ENCODE data around the gene HOXA3. TPM values are rescaled to one million over a fixed set of nuclear protein-coding genes. Genes with fewer than 3 reads are reported as not detected.

HOXA3 gene
- total and polyA plus RNA-seq, 2 of the 13 experiments (the other 11 are each of a cell fraction or from before 2014, with no cell fraction given), result 2.9 to 4.6 TPM

DNA sequence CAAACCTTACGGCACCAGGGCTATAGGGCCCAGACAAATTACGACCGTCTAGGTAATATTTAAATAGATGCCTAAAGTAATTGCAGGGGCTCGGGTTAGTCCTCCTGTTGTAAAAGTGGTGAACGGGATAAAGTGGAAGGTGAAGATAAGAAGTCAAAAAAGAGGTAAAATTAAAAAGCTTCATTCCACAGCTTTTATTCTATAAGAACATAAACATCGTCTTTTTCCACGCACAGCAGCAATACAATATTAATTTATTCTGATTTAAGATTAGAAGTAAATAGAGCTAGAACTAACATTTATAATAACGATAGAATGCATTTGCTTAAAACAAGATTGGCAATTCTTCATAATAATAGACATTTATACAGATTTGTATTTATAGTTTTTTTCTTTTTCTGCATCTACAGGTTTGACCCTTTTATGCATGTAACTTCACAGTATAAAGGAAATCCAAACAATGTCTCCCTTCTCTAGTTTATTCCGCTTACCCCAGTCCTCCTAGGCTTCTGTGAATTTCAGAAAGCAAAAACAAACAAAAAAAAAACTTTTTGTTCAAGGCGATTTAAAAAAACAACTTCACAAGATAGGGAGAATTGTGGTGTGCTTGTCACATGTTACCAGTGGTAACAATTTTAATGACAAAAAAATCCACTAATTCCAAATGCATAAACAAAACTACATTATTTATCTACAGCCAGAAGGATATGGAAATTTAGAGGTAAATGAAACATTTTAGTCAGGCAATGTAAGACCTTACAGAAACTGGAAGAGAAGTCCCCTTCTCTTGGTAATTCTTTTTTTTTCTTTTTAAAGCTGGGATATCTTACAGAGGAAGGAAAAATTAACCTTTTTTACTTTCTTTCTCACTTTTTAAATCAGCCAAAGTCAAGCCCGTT is 18.3 kb upstream of the HOXA3 start (continued):
- TF ChIP-seq, protein P1, sequence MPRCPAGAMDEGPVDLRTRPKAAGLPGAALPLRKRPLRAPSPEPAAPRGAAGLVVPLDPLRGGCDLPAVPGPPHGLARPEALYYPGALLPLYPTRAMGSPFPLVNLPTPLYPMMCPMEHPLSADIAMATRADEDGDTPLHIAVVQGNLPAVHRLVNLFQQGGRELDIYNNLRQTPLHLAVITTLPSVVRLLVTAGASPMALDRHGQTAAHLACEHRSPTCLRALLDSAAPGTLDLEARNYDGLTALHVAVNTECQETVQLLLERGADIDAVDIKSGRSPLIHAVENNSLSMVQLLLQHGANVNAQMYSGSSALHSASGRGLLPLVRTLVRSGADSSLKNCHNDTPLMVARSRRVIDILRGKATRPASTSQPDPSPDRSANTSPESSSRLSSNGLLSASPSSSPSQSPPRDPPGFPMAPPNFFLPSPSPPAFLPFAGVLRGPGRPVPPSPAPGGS (CRISPR knock-in tag; IDR thresholded peaks at IDR 0.05), result no peak
- TF ChIP-seq, protein P2, sequence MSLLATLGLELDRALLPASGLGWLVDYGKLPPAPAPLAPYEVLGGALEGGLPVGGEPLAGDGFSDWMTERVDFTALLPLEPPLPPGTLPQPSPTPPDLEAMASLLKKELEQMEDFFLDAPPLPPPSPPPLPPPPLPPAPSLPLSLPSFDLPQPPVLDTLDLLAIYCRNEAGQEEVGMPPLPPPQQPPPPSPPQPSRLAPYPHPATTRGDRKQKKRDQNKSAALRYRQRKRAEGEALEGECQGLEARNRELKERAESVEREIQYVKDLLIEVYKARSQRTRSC (CRISPR knock-in tag; IDR thresholded peaks at IDR 0.05; ENCODE audit: low read depth), result no peak
- TF ChIP-seq ZNF17 (CRISPR knock-in tag; IDR thresholded peaks at IDR 0.05) (no peak), PHF21A (CRISPR knock-in tag; IDR thresholded peaks at IDR 0.05) (no peak), GATAD1 (CRISPR knock-in tag; IDR thresholded peaks at IDR 0.05) (no peak), ELF3 (CRISPR knock-in tag; IDR thresholded peaks at IDR 0.05) (no peak), ATAD3A (CRISPR knock-in tag; IDR thresholded peaks at IDR 0.05) (no peak), ZNF296 (CRISPR knock-in tag; conservative IDR thresholded peaks at IDR 0.05) (no peak), HCFC1 (IDR thresholded peaks at IDR 0.05; ENCODE audit: low read depth, low read length) (no peak), KAT7 (CRISPR knock-in tag; IDR thresholded peaks at IDR 0.05; ENCODE audit: borderline replicate concordance) (no peak)
- TF ChIP-seq, protein P3, sequence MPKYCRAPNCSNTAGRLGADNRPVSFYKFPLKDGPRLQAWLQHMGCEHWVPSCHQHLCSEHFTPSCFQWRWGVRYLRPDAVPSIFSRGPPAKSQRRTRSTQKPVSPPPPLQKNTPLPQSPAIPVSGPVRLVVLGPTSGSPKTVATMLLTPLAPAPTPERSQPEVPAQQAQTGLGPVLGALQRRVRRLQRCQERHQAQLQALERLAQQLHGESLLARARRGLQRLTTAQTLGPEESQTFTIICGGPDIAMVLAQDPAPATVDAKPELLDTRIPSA (CRISPR knock-in tag; IDR thresholded peaks at IDR 0.05; ENCODE audit: borderline replicate concordance), result no peak
- TF ChIP-seq, protein P4, sequence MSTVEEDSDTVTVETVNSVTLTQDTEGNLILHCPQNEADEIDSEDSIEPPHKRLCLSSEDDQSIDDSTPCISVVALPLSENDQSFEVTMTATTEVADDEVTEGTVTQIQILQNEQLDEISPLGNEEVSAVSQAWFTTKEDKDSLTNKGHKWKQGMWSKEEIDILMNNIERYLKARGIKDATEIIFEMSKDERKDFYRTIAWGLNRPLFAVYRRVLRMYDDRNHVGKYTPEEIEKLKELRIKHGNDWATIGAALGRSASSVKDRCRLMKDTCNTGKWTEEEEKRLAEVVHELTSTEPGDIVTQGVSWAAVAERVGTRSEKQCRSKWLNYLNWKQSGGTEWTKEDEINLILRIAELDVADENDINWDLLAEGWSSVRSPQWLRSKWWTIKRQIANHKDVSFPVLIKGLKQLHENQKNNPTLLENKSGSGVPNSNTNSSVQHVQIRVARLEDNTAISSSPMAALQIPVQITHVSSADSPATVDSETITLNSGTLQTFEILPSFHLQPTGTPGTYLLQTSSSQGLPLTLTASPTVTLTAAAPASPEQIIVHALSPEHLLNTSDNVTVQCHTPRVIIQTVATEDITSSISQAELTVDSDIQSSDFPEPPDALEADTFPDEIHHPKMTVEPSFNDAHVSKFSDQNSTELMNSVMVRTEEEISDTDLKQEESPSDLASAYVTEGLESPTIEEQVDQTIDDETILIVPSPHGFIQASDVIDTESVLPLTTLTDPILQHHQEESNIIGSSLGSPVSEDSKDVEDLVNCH (CRISPR knock-in tag; IDR thresholded peaks at IDR 0.05), result no peak
- TF ChIP-seq, protein P5, sequence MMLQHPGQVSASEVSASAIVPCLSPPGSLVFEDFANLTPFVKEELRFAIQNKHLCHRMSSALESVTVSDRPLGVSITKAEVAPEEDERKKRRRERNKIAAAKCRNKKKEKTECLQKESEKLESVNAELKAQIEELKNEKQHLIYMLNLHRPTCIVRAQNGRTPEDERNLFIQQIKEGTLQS (CRISPR knock-in tag; IDR thresholded peaks at IDR 0.05), result no peak
- TF ChIP-seq, protein P6, sequence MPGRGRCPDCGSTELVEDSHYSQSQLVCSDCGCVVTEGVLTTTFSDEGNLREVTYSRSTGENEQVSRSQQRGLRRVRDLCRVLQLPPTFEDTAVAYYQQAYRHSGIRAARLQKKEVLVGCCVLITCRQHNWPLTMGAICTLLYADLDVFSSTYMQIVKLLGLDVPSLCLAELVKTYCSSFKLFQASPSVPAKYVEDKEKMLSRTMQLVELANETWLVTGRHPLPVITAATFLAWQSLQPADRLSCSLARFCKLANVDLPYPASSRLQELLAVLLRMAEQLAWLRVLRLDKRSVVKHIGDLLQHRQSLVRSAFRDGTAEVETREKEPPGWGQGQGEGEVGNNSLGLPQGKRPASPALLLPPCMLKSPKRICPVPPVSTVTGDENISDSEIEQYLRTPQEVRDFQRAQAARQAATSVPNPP (CRISPR knock-in tag; IDR thresholded peaks at IDR 0.05), result no peak
- TF ChIP-seq, protein P7, sequence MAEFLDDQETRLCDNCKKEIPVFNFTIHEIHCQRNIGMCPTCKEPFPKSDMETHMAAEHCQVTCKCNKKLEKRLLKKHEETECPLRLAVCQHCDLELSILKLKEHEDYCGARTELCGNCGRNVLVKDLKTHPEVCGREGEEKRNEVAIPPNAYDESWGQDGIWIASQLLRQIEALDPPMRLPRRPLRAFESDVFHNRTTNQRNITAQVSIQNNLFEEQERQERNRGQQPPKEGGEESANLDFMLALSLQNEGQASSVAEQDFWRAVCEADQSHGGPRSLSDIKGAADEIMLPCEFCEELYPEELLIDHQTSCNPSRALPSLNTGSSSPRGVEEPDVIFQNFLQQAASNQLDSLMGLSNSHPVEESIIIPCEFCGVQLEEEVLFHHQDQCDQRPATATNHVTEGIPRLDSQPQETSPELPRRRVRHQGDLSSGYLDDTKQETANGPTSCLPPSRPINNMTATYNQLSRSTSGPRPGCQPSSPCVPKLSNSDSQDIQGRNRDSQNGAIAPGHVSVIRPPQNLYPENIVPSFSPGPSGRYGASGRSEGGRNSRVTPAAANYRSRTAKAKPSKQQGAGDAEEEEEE (CRISPR knock-in tag; IDR thresholded peaks at IDR 0.05; ENCODE audit: borderline replicate concordance), result no peak

Measured in HepG2 (cell line).